ENCODE data around the gene SULF2.
"Not testable (repeated sequence)": the region's sequence is repeated elsewhere in the genome, so short reads cannot be mapped to it uniquely, and the experiment has no call there.

The SULF2 gene

GRCh38 chr20:47814632-47815415 is 29.5 kb upstream of the SULF2 start:
- no peaks in the 10 kb centered on the region for H3K4me1 Mint-ChIP-seq
- no peak overlapping the region for H3K4me3 Mint-ChIP-seq
- no peaks in the 10 kb centered on the region for H3K9me3 Mint-ChIP-seq
- DNase-seq (no peak), ATAC-seq (no peak)
- H3K27ac Mint-ChIP-seq = no peak overlapping the region
- H3K36me3 Mint-ChIP-seq (ENCODE audit: low read depth) = no peaks in the 10 kb centered on the region
- H3K27me3 Mint-ChIP-seq = peaks cover 26% of the 10 kb centered on the region

DNA sequence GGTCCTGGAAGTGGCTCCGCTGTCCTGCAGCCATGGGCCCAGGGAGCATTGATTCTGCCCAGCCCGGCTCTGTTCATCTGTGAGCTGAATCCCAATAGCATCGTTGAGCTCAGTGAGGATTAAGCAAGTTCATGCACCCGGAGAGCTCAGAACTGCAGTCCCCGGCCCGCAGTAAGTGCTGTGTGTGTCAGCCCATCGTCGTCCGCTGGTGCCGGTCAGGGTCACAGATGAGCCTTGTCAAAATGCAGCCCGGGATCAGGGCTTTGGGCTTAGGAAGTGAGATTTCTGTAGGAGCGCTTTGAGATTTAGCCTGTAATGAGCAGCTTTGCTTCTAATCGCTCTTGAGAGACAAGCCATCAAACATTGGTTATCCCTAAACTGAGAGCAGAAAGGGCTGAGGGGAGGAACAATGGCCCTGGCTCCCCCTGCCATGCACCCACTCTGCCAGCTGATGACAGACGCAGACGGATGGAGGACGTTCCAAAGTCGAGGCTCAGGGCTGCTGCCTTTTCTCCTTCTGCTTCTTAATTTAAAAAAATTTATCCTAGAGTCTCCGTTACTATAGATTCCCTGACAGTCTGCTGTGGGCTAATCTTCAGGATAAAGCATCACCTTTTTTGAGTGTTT is 25.6 kb upstream of the SULF2 start:
- Mint-ChIP-seq H3K4me3 (no peak overlapping the region), H3K27ac (no peak overlapping the region), H3K27me3 (peaks cover 35% of the 10 kb centered on the region), H3K9me3 (no peaks in the 10 kb centered on the region), H3K4me1 (no peaks in the 10 kb centered on the region), H3K36me3 (ENCODE audit: low read depth) (no peaks in the 10 kb centered on the region)
- no peak for DNase-seq
- no peak for ATAC-seq

GRCh38 chr20:47810116-47810677 is 24.9 kb upstream of the SULF2 start:
- Mint-ChIP-seq H3K4me1 (no peaks in the 10 kb centered on the region), H3K27ac (no peak overlapping the region), H3K4me3 (no peak overlapping the region), H3K9me3 (no peaks in the 10 kb centered on the region), H3K27me3 (peaks cover 35% of the 10 kb centered on the region), H3K36me3 (ENCODE audit: low read depth) (no peaks in the 10 kb centered on the region)
- ATAC-seq (no peak), DNase-seq (no peak)

DNA sequence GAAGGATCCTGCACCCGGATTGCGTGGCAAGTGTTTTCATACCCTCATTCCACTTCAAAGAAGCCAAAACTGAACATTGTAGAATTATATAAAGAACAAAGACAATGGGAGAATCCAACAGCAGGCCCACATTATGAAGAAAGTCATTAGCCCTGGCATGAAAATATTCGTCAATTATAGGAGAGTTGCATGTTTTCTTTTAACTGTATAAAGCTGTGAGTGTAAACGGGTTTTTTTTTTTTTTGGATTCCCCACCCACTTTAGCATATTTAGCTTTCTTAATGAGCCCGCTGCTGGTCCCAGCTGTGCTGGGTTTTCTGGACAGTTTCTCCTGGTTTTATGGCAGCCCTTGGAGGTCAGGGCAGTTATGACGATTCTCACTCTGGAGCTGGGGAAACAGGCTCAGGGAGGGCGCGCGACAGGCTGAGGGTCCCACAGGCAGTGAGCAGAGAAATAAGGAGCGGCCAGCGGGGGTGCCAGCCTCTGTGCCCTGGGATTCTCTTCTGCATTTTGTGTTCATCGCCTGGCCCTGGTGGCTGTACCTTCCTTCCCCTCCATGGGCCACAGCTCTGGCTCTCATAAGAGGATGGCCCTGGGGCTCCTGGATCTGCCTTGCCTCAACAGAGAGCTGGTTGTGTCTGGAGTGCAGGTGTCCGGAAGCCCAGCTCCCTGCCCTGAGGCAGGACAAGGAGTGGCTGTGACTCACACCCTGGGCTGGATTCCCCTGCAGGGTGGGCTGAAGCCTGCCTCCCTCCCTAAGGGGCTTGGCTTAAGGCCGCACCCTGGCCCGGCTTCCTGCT is 24.1 kb upstream of the SULF2 start:
- Mint-ChIP-seq H3K9me3 (no peaks in the 10 kb centered on the region), H3K27ac (no peak overlapping the region), H3K36me3 (ENCODE audit: low read depth) (no peaks in the 10 kb centered on the region), H3K27me3 (peaks cover 31% of the 10 kb centered on the region), H3K4me1 (no peaks in the 10 kb centered on the region), H3K4me3 (no peak overlapping the region)
- DNase-seq (no peak), ATAC-seq (no peak)

- H3K36me3 Mint-ChIP-seq (ENCODE audit: low read depth) = no peaks in the 10 kb centered on the region
- H3K4me1 Mint-ChIP-seq = no peaks in the 10 kb centered on the region
- no peaks in the 10 kb centered on the region for H3K9me3 Mint-ChIP-seq
- peaks cover 22% of the 10 kb centered on the region for H3K27me3 Mint-ChIP-seq
- DNase-seq (no peak), ATAC-seq (no peak)
- H3K27ac Mint-ChIP-seq = no peak overlapping the region
- H3K4me3 Mint-ChIP-seq = no peak overlapping the region
Measured at GRCh38 chr20:47805951-47806350, 20.7 kb upstream of the SULF2 start.

DNA sequence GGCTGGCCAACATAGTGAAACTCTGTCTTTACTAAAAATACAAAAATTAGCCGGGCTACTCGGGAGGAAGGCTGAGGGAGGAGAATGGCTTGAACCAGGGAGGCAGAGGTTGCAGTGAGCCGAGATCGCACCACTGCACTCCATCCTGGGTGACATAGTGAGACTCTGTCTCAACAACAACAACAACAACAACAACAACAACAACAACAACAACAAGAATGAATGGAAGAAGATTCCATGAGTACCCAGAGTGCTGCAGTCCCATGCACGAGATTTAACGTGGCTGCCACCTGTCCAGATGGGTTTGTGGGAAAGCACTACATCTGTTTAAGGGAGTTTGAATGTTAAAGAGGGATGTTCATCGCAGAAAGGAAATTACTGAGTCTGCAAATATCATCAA is 19.7 kb upstream of the SULF2 start:
- peaks cover 18% of the 10 kb centered on the region for H3K27me3 Mint-ChIP-seq
- H3K9me3 Mint-ChIP-seq; H3K4me3 Mint-ChIP-seq; DNase-seq; ATAC-seq; H3K4me1 Mint-ChIP-seq; H3K27ac Mint-ChIP-seq; H3K36me3 Mint-ChIP-seq (ENCODE audit: low read depth): not testable (repeated sequence)

- not testable (repeated sequence) for DNase-seq; H3K36me3 Mint-ChIP-seq (ENCODE audit: low read depth); H3K9me3 Mint-ChIP-seq; H3K4me1 Mint-ChIP-seq; ATAC-seq; H3K4me3 Mint-ChIP-seq; H3K27ac Mint-ChIP-seq
- peaks cover 15% of the 10 kb centered on the region for H3K27me3 Mint-ChIP-seq
Measured at GRCh38 chr20:47804224-47804825, 19.0 kb upstream of the SULF2 start.

GRCh38 chr20:47802975-47803374 is 17.7 kb upstream of the SULF2 start:
- DNase-seq (no peak), ATAC-seq (no peak)
- Mint-ChIP-seq H3K27me3 (peaks cover 11% of the 10 kb centered on the region), H3K9me3 (no peaks in the 10 kb centered on the region), H3K4me1 (no peaks in the 10 kb centered on the region), H3K27ac (no peak overlapping the region), H3K36me3 (ENCODE audit: low read depth) (no peaks in the 10 kb centered on the region), H3K4me3 (no peak overlapping the region)

- H3K9me3 Mint-ChIP-seq = no peaks in the 10 kb centered on the region
- H3K4me1 Mint-ChIP-seq = no peaks in the 10 kb centered on the region
- H3K36me3 Mint-ChIP-seq (ENCODE audit: low read depth) = no peaks in the 10 kb centered on the region
- DNase-seq (no peak), ATAC-seq (no peak)
- H3K27me3 Mint-ChIP-seq = peaks cover 9% of the 10 kb centered on the region
- no peak overlapping the region for H3K27ac Mint-ChIP-seq
- no peak overlapping the region for H3K4me3 Mint-ChIP-seq
Measured at GRCh38 chr20:47802226-47802920, 17.1 kb upstream of the SULF2 start.

- DNase-seq (no peak), ATAC-seq (no peak)
- peaks cover 4% of the 10 kb centered on the region for H3K4me1 Mint-ChIP-seq
- H3K27me3 Mint-ChIP-seq = peaks cover 5% of the 10 kb centered on the region
- no peak overlapping the region for H3K4me3 Mint-ChIP-seq
- no peaks in the 10 kb centered on the region for H3K36me3 Mint-ChIP-seq (ENCODE audit: low read depth)
- H3K27ac Mint-ChIP-seq = no peak overlapping the region
- no peaks in the 10 kb centered on the region for H3K9me3 Mint-ChIP-seq
Measured at GRCh38 chr20:47801759-47802158, 16.5 kb upstream of the SULF2 start.

GRCh38 chr20:47801079-47801478 is 15.8 kb upstream of the SULF2 start:
- Mint-ChIP-seq H3K27ac (no peak overlapping the region), H3K4me1 (peaks cover 4% of the 10 kb centered on the region), H3K27me3 (peaks cover 4% of the 10 kb centered on the region), H3K9me3 (no peaks in the 10 kb centered on the region), H3K4me3 (no peak overlapping the region), H3K36me3 (ENCODE audit: low read depth) (no peaks in the 10 kb centered on the region)
- ATAC-seq = no peak
- no peak for DNase-seq

DNA sequence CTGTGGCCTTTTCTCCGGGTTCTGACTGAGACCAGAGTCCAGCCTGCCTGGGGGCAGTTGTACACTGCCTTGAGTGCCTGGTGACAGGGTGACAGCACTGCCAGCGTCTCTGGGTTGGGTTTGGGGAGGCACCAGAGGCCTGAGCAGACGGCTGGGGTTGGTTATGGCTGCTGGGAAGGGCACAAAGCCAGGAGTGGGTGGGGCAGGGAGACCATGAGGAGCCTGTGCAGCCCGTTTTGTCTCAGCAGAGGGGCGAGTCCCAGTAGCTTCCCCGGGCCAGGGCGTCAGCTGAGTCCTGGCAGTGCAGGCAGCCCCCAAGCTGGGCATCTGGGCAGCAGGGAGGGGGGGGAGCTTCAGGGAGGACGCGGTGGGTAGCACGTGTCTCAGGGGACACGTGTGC is 15.3 kb upstream of the SULF2 start:
- Mint-ChIP-seq H3K9me3 (no peaks in the 10 kb centered on the region), H3K4me3 (no peak overlapping the region), H3K27ac (no peak overlapping the region), H3K36me3 (ENCODE audit: low read depth) (no peaks in the 10 kb centered on the region), H3K27me3 (peaks cover 4% of the 10 kb centered on the region), H3K4me1 (peaks cover 4% of the 10 kb centered on the region)
- ATAC-seq (no peak), DNase-seq (no peak)

- Mint-ChIP-seq H3K36me3 (ENCODE audit: low read depth) (no peaks in the 10 kb centered on the region), H3K4me3 (no peak overlapping the region), H3K27ac (no peak overlapping the region), H3K4me1 (peaks cover 4% of the 10 kb centered on the region), H3K27me3 (peaks cover 4% of the 10 kb centered on the region), H3K9me3 (no peaks in the 10 kb centered on the region)
- ATAC-seq = no peak
- DNase-seq = no peak
Measured at GRCh38 chr20:47799116-47799715, 13.9 kb upstream of the SULF2 start.

DNA sequence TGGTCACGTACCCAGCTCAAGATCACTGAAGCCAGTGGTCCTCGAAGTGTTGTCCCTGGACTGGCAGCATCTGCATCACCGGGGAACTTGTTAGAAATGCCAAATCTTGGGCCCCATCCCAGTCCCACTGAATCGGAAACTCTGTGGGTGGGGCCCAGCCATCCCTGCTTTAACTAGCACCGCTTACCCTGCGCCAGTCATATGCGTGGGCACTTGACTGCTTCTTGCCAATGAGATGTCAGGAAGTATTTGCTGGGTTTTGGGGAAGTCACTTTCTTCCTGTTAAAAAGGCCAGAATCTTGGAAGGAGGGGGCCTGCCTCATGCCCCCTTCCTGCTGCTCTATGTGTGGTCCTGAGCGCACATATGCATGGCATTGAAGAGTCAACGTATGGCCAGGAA is 11.7 kb upstream of the SULF2 start:
- Mint-ChIP-seq H3K9me3 (no peaks in the 10 kb centered on the region), H3K27ac (no peak overlapping the region), H3K36me3 (ENCODE audit: low read depth) (no peaks in the 10 kb centered on the region), H3K4me3 (no peak overlapping the region), H3K4me1 (peaks cover 4% of the 10 kb centered on the region), H3K27me3 (no peaks in the 10 kb centered on the region)
- ATAC-seq = no peak
- DNase-seq = no peak
